ENCODE measurements around the gene TMEM273.
A peak's percentile ranks its signal among the peaks of the same experiment; 100 is the strongest.

The TMEM273 gene

GRCh38 chr10:49169776-49170175 lies 18.4 kb downstream of the TMEM273 start:
- Histone ChIP-seq H3K4ac (ENCODE audit: low read length) (no peak overlapping the region), H3K4me3 (ENCODE audit: low read length in 2 of 2) (no peak overlapping the region), H3K9me3 (replicated peaks in 1 of 2; ENCODE audit: control insufficient read depth in 2 of 2, insufficient read depth in 1 of 2, low read depth in 1 of 2, low read length in 2 of 2) (no peaks in the 10 kb centered on the region), H3K27ac (replicated peaks; ENCODE audit: low read length) (no peak overlapping the region), H4K8ac (ENCODE audit: low read depth, low read length) (no peak overlapping the region), H3K18ac (ENCODE audit: low read length) (no peak overlapping the region), H3K14ac (ENCODE audit: low read length) (no peak overlapping the region), H2AK5ac (ENCODE audit: low read depth, low read length) (no peak overlapping the region), H2BK12ac (ENCODE audit: low read length) (no peak overlapping the region), H3K4me2 (ENCODE audit: insufficient read depth, low read length, poor library complexity, severe bottlenecking) (no peak overlapping the region), H3K36me3 (replicated peaks in 1 of 2; ENCODE audit: control insufficient read depth in 2 of 2, insufficient read depth in 2 of 2, low read length in 2 of 2) (no peaks in the 10 kb centered on the region), H2BK15ac (ENCODE audit: low read length) (no peak overlapping the region), H2BK5ac (ENCODE audit: low read length) (no peak overlapping the region), H3K27me3 (ENCODE audit: control insufficient read depth in 3 of 3, insufficient read depth in 3 of 3, low read depth in 1 of 3, low read length in 3 of 3) (peaks cover 0 to 3% (median 0%) of the 10 kb centered on the region in 3 experiments), H3K4me1 (ENCODE audit: control insufficient read depth in 2 of 2, insufficient read depth in 1 of 2, low read depth in 1 of 2, low read length in 2 of 2) (no peaks in the 10 kb centered on the region), H4K91ac (ENCODE audit: low read depth, low read length, poor library complexity) (no peak overlapping the region), H3K9ac (ENCODE audit: low read depth, low read length, poor library complexity) (no peak overlapping the region), H3K23ac (ENCODE audit: low read depth, low read length, poor library complexity) (no peak overlapping the region), H2AFZ (ENCODE audit: low read length) (no peak overlapping the region), H3K79me1 (ENCODE audit: low read depth, low read length) (no peaks in the 10 kb centered on the region), H2BK120ac (ENCODE audit: low read depth, low read length) (no peak overlapping the region)
- DNase-seq (ENCODE audit: low spot score), result no peak
- no CpG with 5 or more reads among the region's 4 CpGs for whole genome bisulfite sequencing, 2 donors (ENCODE audit: extremely low coverage in 2 of 2, insufficient read length in 2 of 2, insufficient replicate concordance in 1 of 2)

- H3K9me3 ChIP-seq (replicated peaks in 1 of 2; ENCODE audit: control insufficient read depth in 2 of 2, insufficient read depth in 1 of 2, low read depth in 1 of 2, low read length in 2 of 2), result no peaks in the 10 kb centered on the region
- no peak overlapping the region for H4K91ac ChIP-seq (ENCODE audit: low read depth, low read length, poor library complexity)
- no peak overlapping the region for H2AK5ac ChIP-seq (ENCODE audit: low read depth, low read length)
- no peaks in the 10 kb centered on the region for H3K4me1 ChIP-seq (ENCODE audit: control insufficient read depth in 2 of 2, insufficient read depth in 1 of 2, low read depth in 1 of 2, low read length in 2 of 2)
- H2BK15ac ChIP-seq (ENCODE audit: low read length), result no peak overlapping the region
- no peaks in the 10 kb centered on the region for H3K36me3 ChIP-seq (replicated peaks in 1 of 2; ENCODE audit: control insufficient read depth in 2 of 2, insufficient read depth in 2 of 2, low read length in 2 of 2)
- H2BK12ac ChIP-seq (ENCODE audit: low read length), result no peak overlapping the region
- no peak overlapping the region for H3K18ac ChIP-seq (ENCODE audit: low read length)
- H2BK120ac ChIP-seq (ENCODE audit: low read depth, low read length), result no peak overlapping the region
- H3K79me1 ChIP-seq (ENCODE audit: low read depth, low read length), result no peaks in the 10 kb centered on the region
- H3K27ac ChIP-seq (replicated peaks; ENCODE audit: low read length), result no peak overlapping the region
- no peak overlapping the region for H3K4me2 ChIP-seq (ENCODE audit: insufficient read depth, low read length, poor library complexity, severe bottlenecking)
- no peak for DNase-seq (ENCODE audit: low spot score)
- no peak overlapping the region for H3K9ac ChIP-seq (ENCODE audit: low read depth, low read length, poor library complexity)
- H3K27me3 ChIP-seq (ENCODE audit: control insufficient read depth in 3 of 3, insufficient read depth in 3 of 3, low read depth in 1 of 3, low read length in 3 of 3), result peaks cover 0 to 3% (median 0%) of the 10 kb centered on the region in 3 experiments
- H2AFZ ChIP-seq (ENCODE audit: low read length), result no peak overlapping the region
- no peak overlapping the region for H4K8ac ChIP-seq (ENCODE audit: low read depth, low read length)
- H3K23ac ChIP-seq (ENCODE audit: low read depth, low read length, poor library complexity), result no peak overlapping the region
- H3K4ac ChIP-seq (ENCODE audit: low read length), result no peak overlapping the region
- no CpG with 5 or more reads among the region's 6 CpGs for WGBS, 2 donors (ENCODE audit: extremely low coverage in 2 of 2, insufficient read length in 2 of 2, insufficient replicate concordance in 1 of 2)
- no peak overlapping the region for H2BK5ac ChIP-seq (ENCODE audit: low read length)
- H3K4me3 ChIP-seq (ENCODE audit: low read length in 2 of 2), result no peak overlapping the region
- H3K14ac ChIP-seq (ENCODE audit: low read length), result no peak overlapping the region
Measured at GRCh38 chr10:49168831-49169500, 19.2 kb downstream of the TMEM273 start.

- Histone ChIP-seq H3K27me3 (ENCODE audit: control insufficient read depth in 3 of 3, insufficient read depth in 3 of 3, low read depth in 1 of 3, low read length in 3 of 3) (peaks cover 0 to 5% (median 0%) of the 10 kb centered on the region in 3 experiments), H3K9me3 (replicated peaks in 1 of 2; ENCODE audit: control insufficient read depth in 2 of 2, insufficient read depth in 1 of 2, low read depth in 1 of 2, low read length in 2 of 2) (no peaks in the 10 kb centered on the region), H2BK15ac (ENCODE audit: low read length) (no peak overlapping the region), H3K9ac (ENCODE audit: low read depth, low read length, poor library complexity) (peak overlapping the region; percentile 25), H3K79me1 (ENCODE audit: low read depth, low read length) (no peaks in the 10 kb centered on the region), H2BK120ac (ENCODE audit: low read depth, low read length) (no peak overlapping the region), H2BK5ac (ENCODE audit: low read length) (no peak overlapping the region), H3K4ac (ENCODE audit: low read length) (no peak overlapping the region), H2AFZ (ENCODE audit: low read length) (no peak overlapping the region), H4K8ac (ENCODE audit: low read depth, low read length) (no peak overlapping the region), H3K23ac (ENCODE audit: low read depth, low read length, poor library complexity) (no peak overlapping the region), H4K91ac (ENCODE audit: low read depth, low read length, poor library complexity) (no peak overlapping the region), H3K4me1 (ENCODE audit: control insufficient read depth in 2 of 2, insufficient read depth in 1 of 2, low read depth in 1 of 2, low read length in 2 of 2) (no peaks in the 10 kb centered on the region), H3K4me2 (ENCODE audit: insufficient read depth, low read length, poor library complexity, severe bottlenecking) (no peak overlapping the region), H3K4me3 (ENCODE audit: low read length in 2 of 2) (no peak overlapping the region), H3K14ac (ENCODE audit: low read length) (no peak overlapping the region), H3K27ac (replicated peaks; ENCODE audit: low read length) (no peak overlapping the region), H3K18ac (ENCODE audit: low read length) (no peak overlapping the region), H2BK12ac (ENCODE audit: low read length) (no peak overlapping the region), H3K36me3 (replicated peaks in 1 of 2; ENCODE audit: control insufficient read depth in 2 of 2, insufficient read depth in 2 of 2, low read length in 2 of 2) (no peaks in the 10 kb centered on the region), H2AK5ac (ENCODE audit: low read depth, low read length) (no peak overlapping the region)
- WGBS, 2 donors (ENCODE audit: extremely low coverage in 2 of 2, insufficient read length in 2 of 2, insufficient replicate concordance in 1 of 2), result no CpG with 5 or more reads among the region's 4 CpGs
- no peak for DNase-seq (ENCODE audit: low spot score)
Measured at GRCh38 chr10:49168171-49168540, 20.0 kb downstream of the TMEM273 start.

GRCh38 chr10:49167425-49168170 lies 20.6 kb downstream of the TMEM273 start:
- Histone ChIP-seq H3K27me3 (ENCODE audit: control insufficient read depth in 3 of 3, insufficient read depth in 3 of 3, low read depth in 1 of 3, low read length in 3 of 3) (peaks cover 0 to 5% (median 0%) of the 10 kb centered on the region in 3 experiments), H3K9ac (ENCODE audit: low read depth, low read length, poor library complexity) (no peak overlapping the region), H3K4ac (ENCODE audit: low read length) (no peak overlapping the region), H3K79me1 (ENCODE audit: low read depth, low read length) (no peaks in the 10 kb centered on the region), H3K18ac (ENCODE audit: low read length) (no peak overlapping the region), H2AFZ (ENCODE audit: low read length) (no peak overlapping the region), H2BK5ac (ENCODE audit: low read length) (no peak overlapping the region), H3K23ac (ENCODE audit: low read depth, low read length, poor library complexity) (no peak overlapping the region), H2AK5ac (ENCODE audit: low read depth, low read length) (no peak overlapping the region), H2BK12ac (ENCODE audit: low read length) (peak overlapping the region; percentile 2), H3K9me3 (replicated peaks in 1 of 2; ENCODE audit: control insufficient read depth in 2 of 2, insufficient read depth in 1 of 2, low read depth in 1 of 2, low read length in 2 of 2) (no peaks in the 10 kb centered on the region), H3K36me3 (replicated peaks in 1 of 2; ENCODE audit: control insufficient read depth in 2 of 2, insufficient read depth in 2 of 2, low read length in 2 of 2) (no peaks in the 10 kb centered on the region), H4K91ac (ENCODE audit: low read depth, low read length, poor library complexity) (no peak overlapping the region), H3K27ac (replicated peaks; ENCODE audit: low read length) (no peak overlapping the region), H3K4me3 (ENCODE audit: low read length in 2 of 2) (no peak overlapping the region), H3K14ac (ENCODE audit: low read length) (no peak overlapping the region), H4K8ac (ENCODE audit: low read depth, low read length) (no peak overlapping the region), H3K4me2 (ENCODE audit: insufficient read depth, low read length, poor library complexity, severe bottlenecking) (no peak overlapping the region), H3K4me1 (ENCODE audit: control insufficient read depth in 2 of 2, insufficient read depth in 1 of 2, low read depth in 1 of 2, low read length in 2 of 2) (no peaks in the 10 kb centered on the region), H2BK15ac (ENCODE audit: low read length) (no peak overlapping the region), H2BK120ac (ENCODE audit: low read depth, low read length) (no peak overlapping the region)
- no CpG with 5 or more reads among the region's 12 CpGs for WGBS, 2 donors (ENCODE audit: extremely low coverage in 2 of 2, insufficient read length in 2 of 2, insufficient replicate concordance in 1 of 2)
- no peak for DNase-seq (ENCODE audit: low spot score)

Measured in neuronal stem cell (in vitro differentiated cells).